GM21423 (cell line): ENCODE results near the gene CDC34.

Source experiments
- ATAC-seq: cut with Tn5 transposase; IDR thresholded peaks from one replicate; pipeline ENCODE4 v1.9.1; 2021; ENCODE audit warnings: mild to moderate bottlenecking, moderate library complexity; ENCODE audit not compliant: unreplicated experiment

The CDC34 gene

DNA sequence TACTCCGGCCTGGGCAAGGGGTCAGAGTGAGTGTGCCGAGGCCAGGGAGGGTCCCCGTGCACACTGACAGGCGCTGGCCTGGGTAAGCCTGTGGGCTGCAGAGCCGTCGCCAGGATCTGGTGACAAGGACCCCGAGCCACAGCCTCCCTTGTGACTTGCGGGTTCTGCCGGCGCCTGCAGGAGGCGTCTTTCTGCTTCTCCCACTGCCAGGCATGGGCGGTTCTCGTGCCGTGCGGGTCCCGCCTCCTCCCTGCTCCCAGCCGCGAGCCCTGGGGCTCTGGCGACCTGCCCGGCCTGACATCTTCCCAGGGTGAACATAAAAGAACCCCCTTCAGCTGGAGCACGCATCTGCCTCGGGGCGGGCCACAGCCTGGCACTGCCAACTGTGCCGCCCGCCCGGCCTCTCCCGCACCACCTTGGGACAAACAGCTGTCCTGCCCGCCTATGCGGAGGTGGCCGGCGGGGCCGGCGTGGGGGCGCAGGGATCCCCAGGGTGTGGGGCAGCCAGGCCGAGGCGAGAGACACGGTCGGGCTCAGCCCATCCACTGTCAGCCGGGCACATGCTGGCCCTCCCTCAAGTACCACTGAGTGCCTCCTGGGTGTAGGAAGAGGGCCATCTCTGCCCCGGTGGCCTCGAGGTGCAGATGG is 56.7 kb downstream of the CDC34 start:
- no peak for ATAC-seq

DNA sequence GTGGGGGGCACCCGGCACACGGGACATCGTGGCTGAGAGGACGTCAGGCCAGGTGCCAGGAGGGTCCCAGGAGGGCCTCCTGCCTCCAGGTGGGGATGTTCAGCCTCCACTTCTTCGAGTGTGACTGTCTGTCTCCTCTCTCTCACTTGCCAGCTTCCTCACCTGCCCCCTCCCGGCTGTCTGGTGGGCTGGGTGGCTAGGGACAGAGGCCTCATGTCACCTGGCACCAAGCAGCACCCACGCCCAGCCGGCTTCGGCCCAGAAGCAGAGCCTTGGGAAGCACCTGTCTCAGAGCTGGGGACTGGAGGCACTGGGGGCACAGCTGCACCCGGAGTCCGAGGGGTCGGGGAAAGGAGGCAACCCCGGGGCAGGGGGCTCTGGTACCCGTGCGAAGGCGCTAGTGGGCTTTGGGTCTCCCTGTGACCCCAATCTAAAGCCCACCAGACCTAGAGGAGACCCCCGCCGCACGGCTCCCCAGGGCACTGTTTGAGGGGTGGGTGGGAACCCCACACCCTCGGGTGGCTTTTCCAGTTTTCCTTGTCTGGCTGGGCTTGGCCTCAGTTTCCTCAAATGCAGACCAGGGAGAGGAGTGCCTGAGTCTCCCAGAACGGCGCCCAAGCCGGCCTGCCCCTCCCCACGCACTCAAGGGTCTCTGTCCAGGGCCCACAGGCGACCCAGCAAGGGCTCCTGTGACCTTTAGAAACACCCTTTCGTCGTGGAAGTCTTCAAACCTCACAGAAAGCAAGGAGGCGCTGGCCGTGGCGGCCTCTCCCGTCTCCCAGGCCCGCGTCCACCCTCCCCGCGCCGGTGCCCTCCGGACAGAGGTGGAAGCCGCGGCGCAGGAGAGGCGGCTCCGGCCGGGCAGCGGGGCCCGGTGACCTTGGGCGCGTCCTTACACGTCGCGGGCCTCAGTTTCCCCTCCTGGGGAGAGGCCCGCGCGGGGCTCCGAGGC is 57.5 kb downstream of the CDC34 start:
- no peak for ATAC-seq

DNA sequence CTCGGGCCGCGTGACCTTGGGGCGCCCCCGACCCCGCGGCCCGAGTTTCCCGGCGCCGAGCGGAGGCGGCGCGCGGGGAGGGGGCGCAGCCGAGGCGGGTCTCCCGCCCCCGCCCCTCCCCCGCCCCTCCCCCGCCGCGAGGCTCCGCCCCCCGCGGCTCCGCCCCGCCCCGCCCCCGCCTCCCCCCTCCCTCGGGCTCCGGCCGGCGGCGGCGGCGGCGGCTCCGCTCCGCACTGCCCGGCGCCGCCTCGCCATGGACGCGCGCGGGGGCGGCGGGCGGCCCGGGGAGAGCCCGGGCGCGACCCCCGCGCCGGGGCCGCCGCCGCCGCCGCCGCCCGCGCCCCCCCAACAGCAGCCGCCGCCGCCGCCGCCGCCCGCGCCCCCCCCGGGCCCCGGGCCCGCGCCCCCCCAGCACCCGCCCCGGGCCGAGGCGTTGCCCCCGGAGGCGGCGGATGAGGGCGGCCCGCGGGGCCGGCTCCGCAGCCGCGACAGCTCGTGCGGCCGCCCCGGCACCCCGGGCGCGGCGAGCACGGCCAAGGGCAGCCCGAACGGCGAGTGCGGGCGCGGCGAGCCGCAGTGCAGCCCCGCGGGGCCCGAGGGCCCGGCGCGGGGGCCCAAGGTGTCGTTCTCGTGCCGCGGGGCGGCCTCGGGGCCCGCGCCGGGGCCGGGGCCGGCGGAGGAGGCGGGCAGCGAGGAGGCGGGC is 58.3 kb downstream of the CDC34 start, which contains the start of gene HCN2:
Gene HCN2 (plus strand): TSS at position 189 of the 703 bp plus-strand sequence. CDS start 65 bp downstream, at position 254.
- no peak for ATAC-seq

DNA sequence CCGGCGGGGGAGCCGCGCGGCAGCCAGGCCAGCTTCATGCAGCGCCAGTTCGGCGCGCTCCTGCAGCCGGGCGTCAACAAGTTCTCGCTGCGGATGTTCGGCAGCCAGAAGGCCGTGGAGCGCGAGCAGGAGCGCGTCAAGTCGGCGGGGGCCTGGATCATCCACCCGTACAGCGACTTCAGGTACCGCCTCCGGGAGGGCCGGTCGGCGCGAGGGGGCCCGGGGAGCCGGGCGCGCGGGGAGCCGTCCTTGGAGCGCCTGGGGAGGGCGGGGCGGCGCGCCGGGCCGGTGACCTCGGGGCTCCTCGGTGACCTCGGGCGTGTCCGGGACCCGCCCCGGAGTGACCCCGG is 58.8 kb downstream of the CDC34 start:
- ATAC-seq = no peak

DNA sequence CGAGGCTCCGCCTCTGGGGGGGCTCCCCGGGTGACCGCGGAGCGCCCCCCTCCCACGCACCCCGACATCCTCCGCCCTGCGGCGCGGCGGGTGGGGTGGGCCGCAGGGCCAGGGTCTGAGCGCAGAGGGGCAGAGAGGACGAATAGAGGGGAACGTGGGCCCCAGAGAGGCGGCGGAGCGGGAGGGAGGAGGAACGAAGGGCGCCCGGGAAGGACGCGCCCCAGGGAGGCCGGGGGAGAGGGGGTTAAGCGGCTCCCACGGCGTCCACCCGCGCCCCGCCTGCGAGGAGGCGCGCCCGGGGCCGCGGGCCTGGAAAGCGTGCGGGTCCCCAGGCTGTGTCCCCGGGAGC is 59.2 kb downstream of the CDC34 start:
- no peak for ATAC-seq

DNA sequence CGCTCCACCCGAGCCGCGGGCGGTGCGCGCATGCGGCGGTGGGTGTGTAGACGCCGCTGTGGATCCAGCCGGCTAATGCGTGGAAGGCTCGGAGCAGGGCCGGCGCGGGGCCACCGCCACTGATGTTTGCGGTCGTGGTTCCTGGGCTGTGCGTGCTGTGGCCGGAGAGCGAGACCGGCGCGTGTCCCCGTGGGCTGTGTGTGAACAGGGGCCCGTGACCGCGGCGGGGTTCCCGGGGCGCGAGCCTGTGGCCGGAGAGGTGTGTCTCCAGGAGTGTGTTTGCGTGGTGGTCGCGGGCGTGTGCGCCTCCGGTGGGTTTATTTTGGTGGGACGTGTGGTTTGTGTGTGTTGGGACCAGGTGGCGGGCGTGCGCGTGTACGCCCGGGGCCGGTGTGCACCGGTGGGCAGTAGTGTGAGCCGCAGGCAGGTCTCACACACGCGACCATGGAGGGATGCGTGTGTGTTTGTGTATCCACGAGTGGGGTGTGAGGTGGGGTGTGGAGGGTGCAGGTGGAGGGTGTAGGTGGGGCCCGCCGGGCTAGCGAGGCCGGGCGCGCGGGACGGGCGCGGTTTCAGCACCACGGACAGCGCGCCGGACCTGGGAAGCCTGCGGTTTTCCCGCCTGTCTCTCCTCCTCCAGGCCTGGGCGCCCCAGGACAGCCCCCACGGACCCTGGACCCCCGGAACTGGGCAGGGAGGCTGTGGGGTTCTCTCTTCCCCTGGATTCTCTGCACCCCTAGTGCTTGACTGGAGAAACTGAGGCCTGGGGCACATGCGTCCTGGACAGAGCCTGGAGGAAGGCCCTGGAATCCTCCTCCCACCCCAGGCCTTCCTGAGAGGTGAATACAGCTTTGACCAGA is 59.8 kb downstream of the CDC34 start:
- no peak for ATAC-seq
